Measurements from ENCODE around the gene BCAM.

BCAM gene

DNA sequence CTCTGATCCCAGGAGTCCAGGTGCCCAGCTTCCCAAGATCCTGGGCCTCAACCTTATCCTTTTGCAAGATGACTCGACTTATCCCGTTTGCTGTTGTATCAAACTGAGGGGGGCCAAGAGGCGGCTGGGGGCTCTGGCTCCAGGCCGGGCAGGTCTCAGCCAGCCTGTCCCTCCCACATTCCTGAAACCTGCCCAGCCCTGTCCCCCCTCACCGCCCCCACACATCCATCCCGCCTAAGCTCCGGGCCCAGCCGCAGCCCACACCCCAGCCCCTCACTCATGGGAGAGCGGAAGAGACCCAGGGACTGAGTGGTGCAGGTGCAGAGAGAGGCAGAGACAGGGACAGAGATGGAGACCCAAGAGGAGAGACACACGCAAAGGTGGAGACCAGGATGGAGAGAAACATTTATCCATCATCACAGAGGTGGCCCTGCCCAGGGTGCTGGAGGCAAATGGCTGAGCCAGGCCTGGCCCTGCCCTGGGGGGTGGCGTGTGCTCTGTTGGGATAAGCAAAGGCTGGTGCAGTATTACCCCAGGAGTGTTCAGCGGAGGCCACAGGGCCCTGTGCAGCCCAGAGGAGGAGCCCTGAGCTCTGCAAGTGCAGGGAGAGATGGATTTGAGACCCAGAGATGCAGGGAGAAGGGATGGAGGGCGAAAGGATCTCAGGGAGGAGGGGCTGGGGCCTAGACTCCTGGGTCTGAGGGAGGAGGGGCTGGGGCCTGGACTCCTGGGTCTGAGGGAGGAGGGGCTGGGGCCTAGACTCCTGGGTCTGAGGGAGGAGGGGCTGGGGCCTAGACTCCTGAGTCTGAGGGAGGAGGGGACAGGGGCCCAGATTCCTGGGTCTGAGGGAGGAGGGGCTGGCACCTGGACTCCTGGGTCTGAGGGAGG is 1.6 kb downstream of the BCAM start:
- Histone ChIP-seq H3F3A (ENCODE audit: insufficient read depth, low read length) (no peaks in the 10 kb centered on the region), H3K9me3 (ENCODE audit: low read length) (no peaks in the 10 kb centered on the region), H3K4me2 (ENCODE audit: low read length) (no peak overlapping the region), H3K27me3 (ENCODE audit: insufficient read depth, low read length) (0 out of 2 replicates have a peak, but pooled peaks cover 6% of the 10 kb centered on the region), H2AFZ (ENCODE audit: low read length) (no peak overlapping the region), H3K4me1 (ENCODE audit: insufficient read depth, low read length, severe bottlenecking) (peaks cover 3% of the 10 kb centered on the region), H3K27ac (ENCODE audit: low read depth, low read length, poor library complexity, severe bottlenecking) (no peak overlapping the region), H4K20me1 (ENCODE audit: insufficient read depth, low read length) (no peaks in the 10 kb centered on the region), H3K79me2 (ENCODE audit: insufficient read depth, low read length) (no peaks in the 10 kb centered on the region), H3K9me2 (ENCODE audit: low read depth, low read length) (no peaks in the 10 kb centered on the region), H3K9ac (ENCODE audit: low read length) (no peak overlapping the region), H3K4me3 (ENCODE audit: low read depth, low read length, poor library complexity, severe bottlenecking) (no peak overlapping the region), H3K36me3 (ENCODE audit: insufficient read depth, low read length) (no peaks in the 10 kb centered on the region)
- TF ChIP-seq CTCF (IDR thresholded peaks at IDR 0.05; ENCODE audit: low read length) = no peak
- TF ChIP-seq EZH2 (IDR thresholded peaks at IDR 0.05; ENCODE audit: borderline replicate concordance, low read length) = no peak

DNA sequence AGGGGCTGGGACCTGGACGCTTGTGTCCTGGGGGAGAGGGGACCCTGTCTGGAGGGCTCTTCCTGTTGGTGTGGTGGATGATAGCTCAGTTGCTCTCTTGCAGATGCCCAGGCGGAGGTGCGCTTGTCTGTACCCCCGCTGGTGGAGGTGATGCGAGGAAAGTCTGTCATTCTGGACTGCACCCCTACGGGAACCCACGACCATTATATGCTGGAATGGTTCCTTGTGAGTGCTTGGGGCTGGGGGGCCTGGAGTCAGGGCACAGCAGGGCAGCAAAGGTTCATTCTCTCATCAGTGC is 2.2 kb downstream of the BCAM start:
- no peak overlapping the region for H3K4me2 ChIP-seq (ENCODE audit: low read length)
- no peak overlapping the region for H3K4me3 ChIP-seq (ENCODE audit: low read depth, low read length, poor library complexity, severe bottlenecking)
- H4K20me1 ChIP-seq (ENCODE audit: insufficient read depth, low read length) = no peaks in the 10 kb centered on the region
- H3K9ac ChIP-seq (ENCODE audit: low read length) = no peak overlapping the region
- no peaks in the 10 kb centered on the region for H3K79me2 ChIP-seq (ENCODE audit: insufficient read depth, low read length)
- TF ChIP-seq EZH2 (IDR thresholded peaks at IDR 0.05; ENCODE audit: borderline replicate concordance, low read length) (no peak), CTCF (IDR thresholded peaks at IDR 0.05; ENCODE audit: low read length) (no peak)
- no peak overlapping the region for H2AFZ ChIP-seq (ENCODE audit: low read length)
- H3K27me3 ChIP-seq (ENCODE audit: insufficient read depth, low read length) = 0 out of 2 replicates have a peak, but pooled peaks cover 6% of the 10 kb centered on the region
- no peaks in the 10 kb centered on the region for H3F3A ChIP-seq (ENCODE audit: insufficient read depth, low read length)
- H3K4me1 ChIP-seq (ENCODE audit: insufficient read depth, low read length, severe bottlenecking) = peaks cover 3% of the 10 kb centered on the region
- no peaks in the 10 kb centered on the region for H3K9me2 ChIP-seq (ENCODE audit: low read depth, low read length)
- H3K9me3 ChIP-seq (ENCODE audit: low read length) = no peaks in the 10 kb centered on the region
- no peak overlapping the region for H3K27ac ChIP-seq (ENCODE audit: low read depth, low read length, poor library complexity, severe bottlenecking)
- no peaks in the 10 kb centered on the region for H3K36me3 ChIP-seq (ENCODE audit: insufficient read depth, low read length)

GRCh38 chr19:44812142-44812718 is 3.3 kb downstream of the BCAM start:
- H4K20me1 ChIP-seq (ENCODE audit: insufficient read depth, low read length) = no peaks in the 10 kb centered on the region

More at GRCh38 chr19:44812142-44812718, 3.3 kb downstream of the BCAM start:
- Histone ChIP-seq H3K9me3 (ENCODE audit: low read length) (no peaks in the 10 kb centered on the region), H3K4me1 (ENCODE audit: insufficient read depth, low read length, severe bottlenecking) (peaks cover 3% of the 10 kb centered on the region), H3F3A (ENCODE audit: insufficient read depth, low read length) (no peaks in the 10 kb centered on the region), H3K27ac (ENCODE audit: low read depth, low read length, poor library complexity, severe bottlenecking) (no peak overlapping the region), H3K9ac (ENCODE audit: low read length) (no peak overlapping the region), H3K27me3 (ENCODE audit: insufficient read depth, low read length) (0 out of 2 replicates have a peak, but pooled peaks cover 3% of the 10 kb centered on the region), H3K9me2 (ENCODE audit: low read depth, low read length) (no peaks in the 10 kb centered on the region), H3K36me3 (ENCODE audit: insufficient read depth, low read length) (no peaks in the 10 kb centered on the region), H3K4me2 (ENCODE audit: low read length) (no peak overlapping the region), H3K79me2 (ENCODE audit: insufficient read depth, low read length) (no peaks in the 10 kb centered on the region), H3K4me3 (ENCODE audit: low read depth, low read length, poor library complexity, severe bottlenecking) (no peak overlapping the region), H2AFZ (ENCODE audit: low read length) (no peak overlapping the region)
- TF ChIP-seq CTCF (IDR thresholded peaks at IDR 0.05; ENCODE audit: low read length) = no peak
- no peak for TF ChIP-seq EZH2 (IDR thresholded peaks at IDR 0.05; ENCODE audit: borderline replicate concordance, low read length)
